Peyer's patch (tissue), 4 donors: ENCODE data around the gene RPS3.

Experiments used
- POLR2A ChIP-seq, 2 donors: fragments of 450-650 bp; IDR thresholded peaks; one replicate each; pipeline ENCODE4 v1.5.1; 2017; ENCODE audit warnings: antibody characterized with exemption in 2 of 2, mild to moderate bottlenecking in 2 of 2, moderate library complexity in 2 of 2
- TF ChIP-seq, protein P1 (sequence below), 6 experiments: fragments of 450-650 bp in 4 of 6; fragments of 200-600 bp in 2 of 6; sonication (generic) in 1 of 6; IDR thresholded peaks; one replicate each; pipeline ENCODE4 v1.5.1; 2017 to 2019; ENCODE audit warnings: antibody characterized with exemption in 6 of 6, mild to moderate bottlenecking in 3 of 6, moderate library complexity in 1 of 6

DNA sequence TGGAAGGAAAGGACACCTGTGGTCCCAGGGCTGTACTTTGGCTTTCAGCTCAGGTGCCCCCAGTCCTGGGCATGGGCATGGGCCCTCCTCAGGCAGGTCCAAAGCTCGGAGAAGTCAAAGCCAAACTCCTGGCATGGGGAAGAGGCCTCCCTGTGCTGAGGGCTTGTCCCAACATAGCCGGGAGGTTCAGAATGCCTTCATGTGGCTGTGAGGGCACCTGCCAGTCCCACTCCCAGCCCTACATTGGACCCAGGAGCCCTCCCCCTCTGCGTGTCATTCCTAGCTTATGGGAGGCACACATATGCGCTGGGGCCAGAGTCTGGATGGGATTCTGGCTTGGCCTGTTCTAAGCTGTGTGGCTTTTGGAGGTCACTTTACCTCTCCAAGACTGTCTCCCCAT, 34.7 kb downstream of the RPS3 start:
- TF ChIP-seq, protein P1, sequence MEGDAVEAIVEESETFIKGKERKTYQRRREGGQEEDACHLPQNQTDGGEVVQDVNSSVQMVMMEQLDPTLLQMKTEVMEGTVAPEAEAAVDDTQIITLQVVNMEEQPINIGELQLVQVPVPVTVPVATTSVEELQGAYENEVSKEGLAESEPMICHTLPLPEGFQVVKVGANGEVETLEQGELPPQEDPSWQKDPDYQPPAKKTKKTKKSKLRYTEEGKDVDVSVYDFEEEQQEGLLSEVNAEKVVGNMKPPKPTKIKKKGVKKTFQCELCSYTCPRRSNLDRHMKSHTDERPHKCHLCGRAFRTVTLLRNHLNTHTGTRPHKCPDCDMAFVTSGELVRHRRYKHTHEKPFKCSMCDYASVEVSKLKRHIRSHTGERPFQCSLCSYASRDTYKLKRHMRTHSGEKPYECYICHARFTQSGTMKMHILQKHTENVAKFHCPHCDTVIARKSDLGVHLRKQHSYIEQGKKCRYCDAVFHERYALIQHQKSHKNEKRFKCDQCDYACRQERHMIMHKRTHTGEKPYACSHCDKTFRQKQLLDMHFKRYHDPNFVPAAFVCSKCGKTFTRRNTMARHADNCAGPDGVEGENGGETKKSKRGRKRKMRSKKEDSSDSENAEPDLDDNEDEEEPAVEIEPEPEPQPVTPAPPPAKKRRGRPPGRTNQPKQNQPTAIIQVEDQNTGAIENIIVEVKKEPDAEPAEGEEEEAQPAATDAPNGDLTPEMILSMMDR (IDR thresholded peaks at IDR 0.05): no peak
- TF ChIP-seq POLR2A (IDR thresholded peaks at IDR 0.05): no peak
